UCSD-AML1 (cell line): ENCODE data around the gene DDX18.
A peak's percentile ranks its signal among the peaks of the same experiment; 100 is the strongest.
"Not testable (repeated sequence)": the region's sequence is repeated elsewhere in the genome, so short reads cannot be mapped to it uniquely, and the experiment has no call there.

Experiments
- DNase-seq: peaks from one replicate; lab custom pipeline; 2025; ENCODE audit not compliant: unreplicated experiment; lab: John Stamatoyannopoulos, UW

The DDX18 gene

GRCh38 chr2:117814417-117815264, at the start of gene DDX18:
DDX18 (plus strand) TSS chr2:117814691; CDS start chr2:117814778, 87 bp downstream.
- DNase-seq, result peak; percentile 97

DNA sequence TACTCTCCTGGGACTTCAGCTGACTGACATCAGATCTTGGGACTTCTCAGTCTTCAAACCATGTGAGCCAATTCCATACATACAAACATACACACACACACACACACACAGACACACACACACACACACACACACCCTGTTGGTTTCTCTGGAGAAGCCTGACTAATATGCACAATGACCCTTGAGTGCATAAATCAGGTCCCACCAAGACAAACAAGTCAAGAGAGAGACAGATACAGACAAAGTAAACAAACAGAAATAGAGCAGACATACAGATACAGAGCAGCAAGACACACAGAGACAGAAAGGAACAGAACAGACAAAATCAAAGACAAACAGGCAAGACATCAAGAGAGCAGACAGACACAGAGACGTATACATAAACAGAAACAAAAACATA, 43.8 kb upstream of the DDX18 start:
- DNase-seq, result no peak

DNA sequence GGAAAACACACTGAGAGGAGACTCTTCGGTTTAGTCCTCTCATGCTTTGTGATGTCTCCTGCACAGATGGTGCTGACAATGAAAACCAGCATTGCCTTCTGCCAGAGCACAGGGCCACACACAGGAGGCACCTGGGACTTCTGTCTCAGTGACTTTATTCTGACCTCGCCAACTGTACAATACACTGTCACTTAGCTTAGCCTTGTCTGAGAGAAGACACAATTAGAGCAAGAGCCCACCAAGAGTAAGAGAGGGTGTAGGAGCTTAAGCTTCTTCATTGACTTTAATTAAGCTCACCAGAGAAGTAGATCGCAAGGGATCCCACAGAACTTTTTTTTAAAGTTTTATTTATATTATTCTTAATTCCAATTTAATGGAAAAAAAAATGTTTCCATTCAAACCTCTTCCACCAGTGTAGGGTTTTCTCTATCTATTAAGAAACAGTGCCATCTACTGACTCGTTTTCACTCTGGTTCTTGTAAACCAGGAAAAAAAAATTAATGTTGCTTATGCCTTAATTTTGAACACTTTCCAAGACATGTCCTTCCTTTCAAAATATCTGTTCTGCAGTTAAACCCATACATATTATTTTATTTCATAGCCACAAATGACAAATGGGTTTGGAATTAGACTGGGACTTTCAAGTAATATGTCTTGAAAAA, 42.4 kb upstream of the DDX18 start:
- DNase-seq, result no peak

DNA sequence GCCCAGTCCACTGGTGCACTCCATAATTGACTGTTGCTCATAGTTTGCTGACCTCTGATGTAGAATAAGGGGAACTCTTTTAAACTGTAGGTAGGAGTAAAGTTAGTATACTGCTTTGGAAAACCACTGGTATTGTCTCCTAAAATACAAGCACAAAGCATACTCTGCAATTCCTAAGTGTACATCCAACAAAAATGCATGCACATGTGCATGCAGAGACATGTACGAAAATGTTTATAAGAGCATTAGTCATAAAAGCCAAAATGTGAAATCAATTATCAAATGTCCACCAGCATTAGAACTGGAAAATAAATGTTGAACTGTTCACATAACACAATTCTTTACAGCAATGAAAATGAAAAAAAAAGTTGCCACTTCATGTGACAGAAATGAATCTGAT, 39.8 kb upstream of the DDX18 start:
- DNase-seq, result no peak

GRCh38 chr2:117775703-117776219, 38.7 kb upstream of the DDX18 start:
- DNase-seq, result no peak

GRCh38 chr2:117776888-117777287, 37.6 kb upstream of the DDX18 start:
- DNase-seq, result no peak

- DNase-seq, result no peak
Measured at GRCh38 chr2:117785740-117786139, 28.8 kb upstream of the DDX18 start.

- no peak for DNase-seq
Measured at GRCh38 chr2:117786520-117786919, 28.0 kb upstream of the DDX18 start.

- DNase-seq, result no peak
Measured at GRCh38 chr2:117789505-117789904, 25.0 kb upstream of the DDX18 start.

- DNase-seq, result no peak
Measured at GRCh38 chr2:117794668-117795067, 19.8 kb upstream of the DDX18 start.

DNA sequence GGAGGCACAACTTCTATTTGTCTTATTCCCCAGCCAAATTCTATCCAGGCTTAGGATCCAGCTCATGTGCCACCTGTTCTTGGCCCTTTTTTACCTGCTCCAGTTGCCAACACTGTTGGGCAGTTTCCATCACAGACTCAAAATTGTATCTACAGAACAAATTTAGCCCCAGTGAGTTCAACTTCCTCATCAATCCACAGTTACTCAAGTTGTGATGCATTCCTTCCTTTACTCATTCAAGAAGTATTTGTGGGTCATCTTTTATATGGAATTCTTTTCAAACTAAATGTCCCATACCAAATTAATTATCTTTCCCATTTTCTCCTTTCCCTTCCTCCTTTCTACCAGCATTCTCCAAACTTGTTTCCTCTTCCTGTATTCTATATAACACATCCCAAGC, 12.7 kb upstream of the DDX18 start:
- DNase-seq, result no peak

- DNase-seq, result not testable (repeated sequence)
Measured at GRCh38 chr2:117803644-117804325, 10.7 kb upstream of the DDX18 start.

DNA sequence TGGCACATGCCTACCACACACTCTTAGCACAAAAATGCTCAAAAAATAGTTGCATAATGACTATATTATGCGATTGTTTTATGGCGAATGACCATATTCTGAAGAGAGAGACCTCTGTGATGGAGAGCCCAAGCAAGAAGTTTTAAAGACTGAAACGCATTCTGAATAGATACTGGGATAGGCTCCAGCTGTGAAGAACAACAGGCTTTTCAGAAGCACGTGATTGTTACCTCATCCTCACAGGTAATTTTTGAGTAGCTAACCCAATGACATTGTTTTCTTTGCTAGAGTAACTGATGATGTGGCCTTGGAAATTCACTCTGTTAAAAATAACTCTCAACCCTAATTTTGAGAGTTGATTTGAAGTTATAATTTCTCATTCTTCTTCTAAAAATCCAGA, 2.0 kb upstream of the DDX18 start:
- DNase-seq, result no peak

DNA sequence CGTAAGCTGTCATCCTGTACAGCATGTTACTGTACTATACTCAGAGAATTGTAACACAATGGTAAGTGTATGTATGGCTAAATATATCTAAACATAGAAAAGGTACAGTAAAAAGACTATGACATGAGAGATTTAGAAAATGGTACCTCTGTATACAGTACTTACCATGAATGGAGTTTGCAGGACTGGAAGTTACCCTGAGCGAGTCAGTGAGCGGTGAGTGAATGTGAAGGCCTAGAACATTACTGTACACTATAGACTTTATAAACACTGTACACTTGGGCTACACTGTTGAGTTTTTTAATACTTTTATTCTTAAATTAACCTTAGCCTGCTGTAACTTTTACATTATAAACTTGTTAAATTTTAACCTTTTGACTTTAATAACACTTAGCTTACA, 1.5 kb downstream of the DDX18 start:
- DNase-seq, result no peak

GRCh38 chr2:117818921-117819320, 4.4 kb downstream of the DDX18 start:
- no peak for DNase-seq

GRCh38 chr2:117820444-117820843, 6.0 kb downstream of the DDX18 start:
- no peak for DNase-seq

DNA sequence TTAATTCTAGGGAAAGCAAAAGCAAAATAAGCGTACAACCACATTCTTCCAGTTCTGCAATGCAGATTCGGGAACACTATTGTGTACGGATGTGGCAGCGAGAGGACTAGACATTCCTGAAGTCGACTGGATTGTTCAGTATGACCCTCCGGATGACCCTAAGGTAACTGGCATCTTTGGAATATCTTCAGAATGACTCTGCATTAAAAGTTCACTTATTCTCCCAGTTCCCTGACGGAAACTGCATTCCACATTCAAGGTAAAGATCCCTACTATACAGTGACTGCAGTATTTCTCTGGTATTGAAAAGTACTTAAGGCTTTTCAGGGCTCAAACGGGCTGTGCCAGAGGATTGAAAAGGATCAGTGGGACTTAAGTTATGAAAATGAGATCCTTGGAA, 10.9 kb downstream of the DDX18 start:
- DNase-seq, result no peak

GRCh38 chr2:117827464-117827863, 13.0 kb downstream of the DDX18 start:
- DNase-seq, result not testable (repeated sequence)

- no peak for DNase-seq
Measured at GRCh38 chr2:117828870-117829269, 14.4 kb downstream of the DDX18 start.

DNA sequence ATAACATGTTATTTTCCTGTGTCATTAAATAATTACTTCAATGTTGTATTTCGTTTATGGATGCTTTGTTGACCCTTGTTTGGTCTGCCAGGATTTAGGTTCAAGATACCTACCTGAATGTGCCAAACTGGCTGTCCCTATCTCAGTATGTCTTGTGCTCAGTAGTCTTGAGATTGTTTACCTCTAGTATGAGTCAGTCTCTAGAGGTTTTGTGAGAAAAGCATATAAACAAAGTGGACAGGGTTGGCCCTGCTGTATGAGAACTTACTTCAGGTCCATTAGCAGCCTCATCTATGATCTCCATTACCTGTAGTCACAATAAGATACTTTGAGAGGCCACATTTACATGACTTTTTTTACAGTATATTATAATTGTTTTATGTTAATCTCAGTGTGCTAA, 17.8 kb downstream of the DDX18 start:
- DNase-seq, result no peak

- DNase-seq, result peak; percentile 11
Measured at GRCh38 chr2:117832905-117833613, 18.6 kb downstream of the DDX18 start.
